ENCODE measurements around the gene EYA2. TPM values are rescaled to one million over a fixed set of nuclear protein-coding genes. Genes with fewer than 3 reads are reported as not detected.

Gene EYA2
- total and polyA plus RNA-seq, 2 donors (not counting 3 experiments of a cell fraction or from before 2014, with no cell fraction given) = not detected

- no peaks in the 10 kb centered on the region for H3K36me3 ChIP-seq (ENCODE audit: control insufficient read depth in 2 of 2, extremely low read depth in 1 of 2, insufficient read depth in 2 of 2, low read length in 2 of 2)
- H3K9ac ChIP-seq (replicated peaks; ENCODE audit: extremely low read depth, insufficient read depth, low read length) = no peak overlapping the region
- H3K9me3 ChIP-seq (replicated peaks; ENCODE audit: control insufficient read depth, insufficient read depth, low read length) = no peaks in the 10 kb centered on the region
- no peak overlapping the region for H3K27ac ChIP-seq (ENCODE audit: insufficient read depth, low read depth, low read length)
- ChIA-PET CTCF (no interaction called here), POLR2A (no interaction called here)
- no peaks in the 10 kb centered on the region for H3K9me1 ChIP-seq (replicated peaks; ENCODE audit: control insufficient read depth, extremely low read depth, insufficient read depth, low read length)
- DNase-seq (ENCODE audit: low read depth, low spot score) (no peak), FAIRE-seq (no peak)
- no TSS peak for BruUV-seq (replicated peaks)
- H3K4me3 ChIP-seq (replicated peaks in 1 of 3; ENCODE audit: insufficient read depth in 1 of 3, low read depth in 1 of 3, low read length in 3 of 3) = no peak overlapping the region
- H2AFZ ChIP-seq (ENCODE audit: low read depth, low read length) = no peak overlapping the region
- TF ChIP-seq EZH2 (IDR thresholded peaks at IDR 0.05; ENCODE audit: borderline replicate concordance, low read depth, low read length, severe bottlenecking) (no peak), GATA2 (IDR thresholded peaks at IDR 0.05; ENCODE audit: insufficient read depth, insufficient read length, low read depth, low read length) (no peak), POLR2AphosphoS5 (IDR thresholded peaks at IDR 0.05; ENCODE audit: insufficient read depth, low read depth, low read length) (no peak), CTCF (IDR thresholded peaks at IDR 0.05; ENCODE audit: extremely low read depth in 1 of 2, insufficient read depth in 1 of 2, low read depth in 1 of 2, low read length in 2 of 2) (no peak), POLR2A (IDR thresholded peaks at IDR 0.05; ENCODE audit: low read depth, low read length) (no peak)
- H4K20me1 ChIP-seq (replicated peaks; ENCODE audit: control insufficient read depth, extremely low read depth, insufficient read depth, low read length) = no peaks in the 10 kb centered on the region
- no peaks in the 10 kb centered on the region for H3K79me2 ChIP-seq (ENCODE audit: control insufficient read depth, insufficient read depth, low read length)
- intact Hi-C loops (cut with micrococcal nuclease) (no loop called here), dilution Hi-C loops (cut with MboI; ENCODE audit: extremely low pct_ligation_motif_present, low sequenced_read_pairs) (no loop called here)
- no peak overlapping the region for H3K4me2 ChIP-seq (ENCODE audit: insufficient read depth, low read length)
- H3K27me3 ChIP-seq (ENCODE audit: control insufficient read depth in 2 of 2, insufficient read depth in 2 of 2, low read length in 2 of 2) = no peaks in the 10 kb centered on the region
- no peaks in the 10 kb centered on the region for H3K4me1 ChIP-seq (ENCODE audit: control insufficient read depth, extremely low read depth, insufficient read depth, low read length)
These were observed 65.2 kb downstream of the EYA2 start for GRCh38 chr20:46959821-46960220.

- H3K79me2 ChIP-seq (ENCODE audit: control insufficient read depth, insufficient read depth, low read length) = no peaks in the 10 kb centered on the region
- no peak for DNase-seq (ENCODE audit: low read depth, low spot score)
- H3K4me2 ChIP-seq (ENCODE audit: insufficient read depth, low read length) = no peak overlapping the region
- TF ChIP-seq JUN (IDR thresholded peaks at IDR 0.05; ENCODE audit: borderline replicate concordance, insufficient read depth, insufficient read length, low read depth) (no peak), CTCF (IDR thresholded peaks at IDR 0.05; ENCODE audit: extremely low read depth in 1 of 2, insufficient read depth in 1 of 2, low read depth in 1 of 2, low read length in 2 of 2) (no peak), POLR2A (IDR thresholded peaks at IDR 0.05; ENCODE audit: low read depth, low read length) (no peak), MAX (IDR thresholded peaks at IDR 0.05; ENCODE audit: insufficient read depth, insufficient read length) (no peak), POLR2AphosphoS5 (IDR thresholded peaks at IDR 0.05; ENCODE audit: insufficient read depth, low read depth, low read length) (no peak), MYC (IDR thresholded peaks at IDR 0.05; ENCODE audit: low read depth, low read length) (no peak), FOS (IDR thresholded peaks at IDR 0.05; ENCODE audit: borderline replicate concordance, insufficient read depth, low read length) (no peak), GATA2 (IDR thresholded peaks at IDR 0.05; ENCODE audit: insufficient read depth, insufficient read length, low read depth, low read length) (no peak), EZH2 (IDR thresholded peaks at IDR 0.05; ENCODE audit: borderline replicate concordance, low read depth, low read length, severe bottlenecking) (no peak)
- dilution Hi-C loops (cut with MboI; ENCODE audit: extremely low pct_ligation_motif_present, low sequenced_read_pairs) (no loop called here), intact Hi-C loops (cut with micrococcal nuclease) (no loop called here)
- H4K20me1 ChIP-seq (replicated peaks; ENCODE audit: control insufficient read depth, extremely low read depth, insufficient read depth, low read length) = no peaks in the 10 kb centered on the region
- H3K9me3 ChIP-seq (replicated peaks; ENCODE audit: control insufficient read depth, insufficient read depth, low read length) = no peaks in the 10 kb centered on the region
- CTCF ChIA-PET = no interaction called here
- FAIRE-seq = no peak
- no peaks in the 10 kb centered on the region for H3K4me1 ChIP-seq (ENCODE audit: control insufficient read depth, extremely low read depth, insufficient read depth, low read length)
- no TSS peak for BruUV-seq (replicated peaks)
- H3K9ac ChIP-seq (replicated peaks; ENCODE audit: extremely low read depth, insufficient read depth, low read length) = no peak overlapping the region
- no peak overlapping the region for H3K27ac ChIP-seq (ENCODE audit: insufficient read depth, low read depth, low read length)
- H3K27me3 ChIP-seq (ENCODE audit: control insufficient read depth in 2 of 2, insufficient read depth in 2 of 2, low read length in 2 of 2) = no peaks in the 10 kb centered on the region
- H2AFZ ChIP-seq (ENCODE audit: low read depth, low read length) = no peak overlapping the region
- no peaks in the 10 kb centered on the region for H3K9me1 ChIP-seq (replicated peaks; ENCODE audit: control insufficient read depth, extremely low read depth, insufficient read depth, low read length)
- no peak overlapping the region for H3K4me3 ChIP-seq (replicated peaks in 1 of 3; ENCODE audit: insufficient read depth in 1 of 3, low read depth in 1 of 3, low read length in 3 of 3)
- no peaks in the 10 kb centered on the region for H3K36me3 ChIP-seq (ENCODE audit: control insufficient read depth in 2 of 2, extremely low read depth in 1 of 2, insufficient read depth in 2 of 2, low read length in 2 of 2)
- POLR2A ChIA-PET = no interaction called here
These were observed 65.9 kb downstream of the EYA2 start for GRCh38 chr20:46960536-46960935.

Measured in endothelial cell of umbilical vein (primary cell).